ENCODE measurements around the gene BMAL1. TPM values are rescaled to one million over a fixed set of nuclear protein-coding genes. Genes with fewer than 3 reads are reported as not detected.

The BMAL1 gene
- total and polyA plus RNA-seq, 7 donors: 7.4 to 35.4 (median 28.2) TPM

- no peak for DNase-seq
- Histone ChIP-seq H3K4me3 (no peak overlapping the region), H3K27me3 (ENCODE audit: insufficient read depth in 3 of 3, low read length in 2 of 3) (peaks cover 0 to 4% (median 0%) of the 10 kb centered on the region in 3 donors), H3K4me1 (peaks cover 12% of the 10 kb centered on the region), H3K9me3 (no peaks in the 10 kb centered on the region), H3K36me3 (ENCODE audit: insufficient read depth in 1 of 2, low read depth in 1 of 2) (no peaks in the 10 kb centered on the region), H3K27ac (no peak overlapping the region)
- TF ChIP-seq CTCF (IDR thresholded peaks at IDR 0.05): no peak
- whole genome bisulfite sequencing, 3 donors: 24 to 30% (median 27%) methylated on average over 1 of the region's 1 CpG
- ATAC-seq: no peak
- intact Hi-C loops (cut with DNase I): no loop called here
Measured at GRCh38 chr11:13258855-13259254, 18.7 kb upstream of the BMAL1 start.

GRCh38 chr11:13259374-13259773 lies 18.2 kb upstream of the BMAL1 start:
- WGBS, 3 donors: 88 to 94% (median 94%) methylated on average over 4 of the region's 4 CpGs
- Histone ChIP-seq H3K27me3 (ENCODE audit: insufficient read depth in 3 of 3, low read length in 2 of 3) (peaks cover 0 to 4% (median 0%) of the 10 kb centered on the region in 3 donors), H3K4me1 (peaks cover 12% of the 10 kb centered on the region), H3K36me3 (ENCODE audit: insufficient read depth in 1 of 2, low read depth in 1 of 2) (no peaks in the 10 kb centered on the region), H3K4me3 (no peak overlapping the region), H3K27ac (no peak overlapping the region), H3K9me3 (no peaks in the 10 kb centered on the region)
- ATAC-seq: no peak
- TF ChIP-seq CTCF (IDR thresholded peaks at IDR 0.05): no peak
- DNase-seq: no peak
- intact Hi-C loops (cut with DNase I): no loop called here

- intact Hi-C loops (cut with DNase I): no loop called here
- 78 to 79% (median 79%) methylated on average over 7 of the region's 7 CpGs for WGBS, 3 donors
- ATAC-seq (peak in 2 of 4 donors; percentile 24 to 43), DNase-seq (no peak)
- Histone ChIP-seq H3K4me3 (no peak overlapping the region), H3K4me1 (peaks cover 12% of the 10 kb centered on the region), H3K27ac (peak overlapping the region; percentile 63), H3K27me3 (ENCODE audit: insufficient read depth in 3 of 3, low read length in 2 of 3) (no peaks in the 10 kb centered on the region), H3K9me3 (no peaks in the 10 kb centered on the region), H3K36me3 (ENCODE audit: insufficient read depth in 1 of 2, low read depth in 1 of 2) (no peaks in the 10 kb centered on the region)
- no peak for TF ChIP-seq CTCF (IDR thresholded peaks at IDR 0.05)
Measured at GRCh38 chr11:13260201-13260962, 17.2 kb upstream of the BMAL1 start.

GRCh38 chr11:13260963-13261588 lies 16.5 kb upstream of the BMAL1 start:
- H3K36me3 ChIP-seq (ENCODE audit: insufficient read depth in 1 of 2, low read depth in 1 of 2): no peaks in the 10 kb centered on the region
- H3K4me3 ChIP-seq: no peak overlapping the region
- peak overlapping the region; percentile 63 for H3K27ac ChIP-seq
- 66 to 73% (median 67%) methylated on average over 16 of the region's 16 CpGs for WGBS, 3 donors
- DNase-seq (peak; percentile 23 to 57), ATAC-seq (peak; percentile 25 to 69 (median 59))
- intact Hi-C loops (cut with DNase I): no loop called here
- peaks cover 12% of the 10 kb centered on the region for H3K4me1 ChIP-seq
- no peaks in the 10 kb centered on the region for H3K9me3 ChIP-seq
- H3K27me3 ChIP-seq (ENCODE audit: insufficient read depth in 3 of 3, low read length in 2 of 3): no peaks in the 10 kb centered on the region
- TF ChIP-seq CTCF (IDR thresholded peaks at IDR 0.05): no peak
